OCI-LY7 (cell line): ENCODE results near the gene SLC38A4. TPM values are rescaled to one million over a fixed set of nuclear protein-coding genes. Genes with fewer than 3 reads are reported as not detected.
"Not testable (repeated sequence)": the region's sequence is repeated elsewhere in the genome, so short reads cannot be mapped to it uniquely, and the experiment has no call there.

ENCODE experiments used
- BruUV-seq: library from RNA; stranded (reverse); fragments of 400-500 nt; replicated peaks from 2 replicates; lab custom pipeline; 2021; lab: Mats Ljungman, UMichigan
- CTCF ChIA-PET: fragments of 300-600 bp; sonication (Branson Sonifier 250); formaldehyde crosslinking; loops from one replicate; lab custom pipeline; 2022; ENCODE audit warnings: antibody characterized with exemption; ENCODE audit not compliant: unreplicated experiment; lab: Charles Lee
- POLR2A ChIA-PET: fragments of 300-600 bp; sonication (Branson Sonifier 250); formaldehyde crosslinking; loops from one replicate; lab custom pipeline; 2022; ENCODE audit warnings: antibody characterized with exemption; lab: Charles Lee
- DNase-seq: peaks from one replicate; pipeline ENCODE4 v3.0.0-alpha.2; 2015; ENCODE audit warnings: low spot score
- H2AFZ ChIP-seq: fragments of 200-600 bp; sonication (generic), shearing (Covaris generic); 2 replicates; pipeline ENCODE4 v1.6.1; 2014; ENCODE audit warnings: mild to moderate bottlenecking, antibody characterized with exemption, low read length, moderate library complexity
- H3K27ac ChIP-seq: fragments of 200-600 bp; sonication (generic); 2 replicates; pipeline ENCODE4 v1.5.1; 2014; ENCODE audit warnings: mixed run types, low read depth, mild to moderate bottlenecking, moderate library complexity, low read length, inconsistent platforms; ENCODE audit not compliant: poor library complexity, severe bottlenecking
- H3K36me3 ChIP-seq: fragments of 200-600 bp; sonication (generic); 2 replicates; pipeline ENCODE4 v1.6.1; 2014; ENCODE audit warnings: mild to moderate bottlenecking, antibody characterized with exemption, low read length, moderate library complexity, mixed read lengths; ENCODE audit not compliant: insufficient read depth
- H3K4me1 ChIP-seq: fragments of 200-600 bp; sonication (generic); 2 replicates; pipeline ENCODE4 v1.5.1; 2014; ENCODE audit warnings: mild to moderate bottlenecking, low read length; ENCODE audit not compliant: insufficient read depth, poor library complexity, severe bottlenecking
- H3K4me2 ChIP-seq: fragments of 200-600 bp; sonication (generic); 2 replicates; pipeline ENCODE4 v1.6.1; 2014; ENCODE audit warnings: mild to moderate bottlenecking, low read length
- H3K4me3 ChIP-seq: fragments of 200-600 bp; sonication (generic); 2 replicates; pipeline ENCODE4 v1.5.1; 2014; ENCODE audit warnings: mild to moderate bottlenecking, low read depth, low read length; ENCODE audit not compliant: poor library complexity, severe bottlenecking
- H3K79me2 ChIP-seq: fragments of 200-600 bp; sonication (generic); 2 replicates; pipeline ENCODE4 v1.6.1; 2016; ENCODE audit warnings: low read depth, mild to moderate bottlenecking, low read length, moderate library complexity, mixed read lengths; ENCODE audit not compliant: insufficient read depth
- H3K9me2 ChIP-seq: fragments of 200-600 bp; sonication (generic); 2 replicates; pipeline ENCODE4 v1.6.1; 2016; ENCODE audit warnings: mild to moderate bottlenecking, low read length, mixed read lengths; ENCODE audit not compliant: insufficient read depth
- H3K9me3 ChIP-seq: fragments of 200-600 bp; sonication (generic); 2 replicates; pipeline ENCODE4 v1.6.1; 2014; ENCODE audit warnings: mild to moderate bottlenecking, mixed run types, low read length, mixed read lengths
- H4K20me1 ChIP-seq: fragments of 200-600 bp; sonication (generic); 2 replicates; pipeline ENCODE4 v1.6.1; 2014; ENCODE audit warnings: mild to moderate bottlenecking, antibody characterized with exemption, low read length, moderate library complexity, mixed read lengths; ENCODE audit not compliant: insufficient read depth
- EZH2phosphoT487 ChIP-seq: fragments of 200-600 bp; sonication (generic); IDR thresholded peaks from 2 replicates; pipeline ENCODE4 v1.6.1; 2018; ENCODE audit warnings: low read depth, borderline replicate concordance, mild to moderate bottlenecking, mixed run types, antibody characterized with exemption, low read length, moderate library complexity, mixed read lengths
- intact Hi-C: fragments of 100-400 bp; cut with micrococcal nuclease; formaldehyde crosslinking; loops from one replicate; pipeline ENCODE4 v1.10.0; 2022; ENCODE audit not compliant: unreplicated experiment
- total RNA-seq, 2 experiments: library from RNA; depleted of rRNA in 1 of 2; stranded (reverse); fragments of >200 nt in 1 of 2; shearing (Covaris generic) in 1 of 2; gene quantifications; 2 replicates each; pipeline ENCODE4 v1.2.3, GENCODE V29; 2014 to 2022
- TF ChIP-seq, protein P1 (sequence below): fragments of 200-600 bp; sonication (generic); conservative IDR thresholded peaks from 2 replicates; pipeline ENCODE4 v1.5.1; 2014; ENCODE audit warnings: mild to moderate bottlenecking, antibody characterized with exemption, low read length, moderate library complexity, mixed read lengths

SLC38A4 gene
- total RNA-seq, 2 experiments from 2014 or later: not detected

GRCh38 chr12:46858368-46858767 is 32.6 kb upstream of the SLC38A4 start:
- H3K4me2 ChIP-seq: no peak overlapping the region
- H3K4me1 ChIP-seq: no peaks in the 10 kb centered on the region
- no peak overlapping the region for H3K4me3 ChIP-seq
- BruUV-seq: no TSS peak
- no peaks in the 10 kb centered on the region for H3K9me2 ChIP-seq
- intact Hi-C loops: no loop called here
- POLR2A ChIA-PET: no interaction called here
- TF ChIP-seq, protein P1, sequence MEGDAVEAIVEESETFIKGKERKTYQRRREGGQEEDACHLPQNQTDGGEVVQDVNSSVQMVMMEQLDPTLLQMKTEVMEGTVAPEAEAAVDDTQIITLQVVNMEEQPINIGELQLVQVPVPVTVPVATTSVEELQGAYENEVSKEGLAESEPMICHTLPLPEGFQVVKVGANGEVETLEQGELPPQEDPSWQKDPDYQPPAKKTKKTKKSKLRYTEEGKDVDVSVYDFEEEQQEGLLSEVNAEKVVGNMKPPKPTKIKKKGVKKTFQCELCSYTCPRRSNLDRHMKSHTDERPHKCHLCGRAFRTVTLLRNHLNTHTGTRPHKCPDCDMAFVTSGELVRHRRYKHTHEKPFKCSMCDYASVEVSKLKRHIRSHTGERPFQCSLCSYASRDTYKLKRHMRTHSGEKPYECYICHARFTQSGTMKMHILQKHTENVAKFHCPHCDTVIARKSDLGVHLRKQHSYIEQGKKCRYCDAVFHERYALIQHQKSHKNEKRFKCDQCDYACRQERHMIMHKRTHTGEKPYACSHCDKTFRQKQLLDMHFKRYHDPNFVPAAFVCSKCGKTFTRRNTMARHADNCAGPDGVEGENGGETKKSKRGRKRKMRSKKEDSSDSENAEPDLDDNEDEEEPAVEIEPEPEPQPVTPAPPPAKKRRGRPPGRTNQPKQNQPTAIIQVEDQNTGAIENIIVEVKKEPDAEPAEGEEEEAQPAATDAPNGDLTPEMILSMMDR: no peak
- TF ChIP-seq EZH2phosphoT487: no peak
- CTCF ChIA-PET: no interaction called here
- no peak overlapping the region for H3K27ac ChIP-seq
- H3K36me3 ChIP-seq: no peaks in the 10 kb centered on the region
- no peaks in the 10 kb centered on the region for H4K20me1 ChIP-seq
- no peaks in the 10 kb centered on the region for H3K79me2 ChIP-seq
- H3K9me3 ChIP-seq: peaks cover 14% of the 10 kb centered on the region; the same call in 1 of the 2 replicates
- DNase-seq: peak; percentile 32
- no peak overlapping the region for H2AFZ ChIP-seq

DNA sequence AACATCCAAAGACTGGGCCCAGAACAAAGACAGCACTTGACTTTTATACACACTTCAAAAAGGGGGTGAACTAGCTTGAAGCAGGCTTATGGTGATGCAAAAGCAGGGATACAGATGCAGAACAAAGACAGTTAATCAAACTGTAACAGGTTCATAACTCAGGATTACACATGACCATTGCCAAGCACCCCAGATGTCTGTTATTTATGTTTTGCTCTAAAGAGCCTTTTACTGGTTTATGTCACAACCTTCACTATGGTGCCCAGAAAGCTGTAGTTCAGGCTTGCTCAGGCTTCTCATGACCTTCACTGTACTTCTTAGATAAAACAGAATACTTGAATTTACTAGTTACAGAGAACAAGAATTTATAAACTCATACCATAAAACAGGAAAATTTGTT is 31.7 kb upstream of the SLC38A4 start:
- ChIA-PET POLR2A (no interaction called here), CTCF (no interaction called here)
- Histone ChIP-seq H3K9me2 (no peaks in the 10 kb centered on the region), H3K27ac (no peak overlapping the region), H3K4me3 (no peak overlapping the region), H2AFZ (no peak overlapping the region), H3K36me3 (no peaks in the 10 kb centered on the region), H4K20me1 (no peaks in the 10 kb centered on the region), H3K4me1 (no peaks in the 10 kb centered on the region), H3K9me3 (peaks cover 14% of the 10 kb centered on the region; the same call in 1 of the 2 replicates), H3K4me2 (no peak overlapping the region), H3K79me2 (no peaks in the 10 kb centered on the region)
- no TSS peak for BruUV-seq
- no peak for DNase-seq
- TF ChIP-seq EZH2phosphoT487: no peak
- TF ChIP-seq, protein P1: no peak
- intact Hi-C loops: no loop called here

DNA sequence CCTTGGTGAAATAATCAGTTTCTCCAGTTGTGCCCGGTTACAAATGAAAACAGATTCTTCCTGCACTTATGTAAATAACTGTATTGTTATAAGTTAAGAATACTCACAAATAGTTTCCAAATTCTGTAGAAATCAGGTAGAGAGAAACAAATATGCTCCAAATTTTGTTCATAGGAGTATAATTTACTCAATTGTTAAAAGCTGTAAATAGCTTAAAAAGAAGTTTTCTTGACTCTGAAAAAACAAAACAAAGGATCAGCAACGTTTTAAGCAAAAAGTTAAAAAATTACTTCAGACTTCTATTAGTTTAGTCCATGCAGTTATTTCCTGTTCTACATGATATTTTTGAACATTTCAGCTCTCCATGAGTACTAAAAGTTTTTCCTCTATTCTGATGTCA is 30.0 kb upstream of the SLC38A4 start:
- CTCF ChIA-PET: no interaction called here
- Histone ChIP-seq H3K9me3 (peaks cover 14% of the 10 kb centered on the region; the same call in 1 of the 2 replicates), H4K20me1 (no peaks in the 10 kb centered on the region), H3K4me3 (no peak overlapping the region), H3K36me3 (no peaks in the 10 kb centered on the region), H3K4me1 (no peaks in the 10 kb centered on the region), H3K79me2 (no peaks in the 10 kb centered on the region), H3K9me2 (no peaks in the 10 kb centered on the region), H3K4me2 (no peak overlapping the region), H3K27ac (no peak overlapping the region), H2AFZ (no peak overlapping the region)
- TF ChIP-seq EZH2phosphoT487: no peak
- TF ChIP-seq, protein P1: no peak
- no peak for DNase-seq
- no TSS peak for BruUV-seq
- intact Hi-C loops: no loop called here
- POLR2A ChIA-PET: interaction anchor here (0.7 kb wide), 2 partner anchors 54 to 133 kb away, joined by 3 to 4 read pairs; no protein-coding TSS in a partner anchor

- POLR2A ChIA-PET, H3K79me2 ChIP-seq, H3K4me2 ChIP-seq, H3K36me3 ChIP-seq, H3K9me2 ChIP-seq, H4K20me1 ChIP-seq, CTCF ChIA-PET, H3K4me3 ChIP-seq, H2AFZ ChIP-seq, BruUV-seq, intact Hi-C loops, DNase-seq, H3K27ac ChIP-seq, H3K4me1 ChIP-seq: not testable (repeated sequence)
- peaks cover 14% of the 10 kb centered on the region; the same call in 1 of the 2 replicates for H3K9me3 ChIP-seq
Measured at GRCh38 chr12:46854188-46854587, 28.4 kb upstream of the SLC38A4 start.
